GM21529 (cell line): Measurements from ENCODE around the gene TTC22.

ENCODE experiments used
- ATAC-seq: cut with Tn5 transposase; IDR thresholded peaks from one replicate; pipeline ENCODE4 v1.9.1; 2021; ENCODE audit not compliant: unreplicated experiment

Gene TTC22

DNA sequence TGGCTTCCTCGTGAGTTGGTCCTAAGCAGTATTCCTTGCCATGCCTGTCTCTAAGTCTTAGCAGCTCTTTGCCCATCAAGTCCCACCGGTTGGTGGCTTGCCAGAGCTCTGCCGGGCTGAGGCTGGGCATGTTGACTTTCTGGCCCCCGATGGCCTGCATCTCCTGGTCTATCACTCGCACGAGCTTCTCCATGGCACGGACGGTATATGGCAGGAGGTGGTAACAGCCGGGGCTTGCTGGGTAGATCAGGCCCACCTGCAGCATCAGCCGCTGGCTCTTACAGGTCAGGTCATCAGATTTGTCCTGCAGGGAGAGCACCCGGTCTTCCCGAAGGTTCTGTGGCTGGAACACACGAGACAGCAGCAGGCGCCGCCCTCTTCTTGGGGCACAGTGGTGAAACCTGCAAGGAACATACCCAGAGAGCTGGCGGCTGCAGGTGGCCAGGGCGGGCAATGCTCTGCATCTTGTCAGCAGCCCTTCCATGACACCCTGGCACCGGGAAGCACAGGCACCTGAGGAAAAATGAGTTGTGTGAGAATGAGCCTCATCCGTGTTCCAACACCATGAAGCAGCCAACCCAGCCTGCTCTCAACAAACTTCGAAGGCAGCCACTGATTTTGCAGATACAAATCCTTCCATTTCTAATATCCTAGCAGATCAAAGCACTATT, 42.3 kb downstream of the TTC22 start:
- ATAC-seq, result no peak

DNA sequence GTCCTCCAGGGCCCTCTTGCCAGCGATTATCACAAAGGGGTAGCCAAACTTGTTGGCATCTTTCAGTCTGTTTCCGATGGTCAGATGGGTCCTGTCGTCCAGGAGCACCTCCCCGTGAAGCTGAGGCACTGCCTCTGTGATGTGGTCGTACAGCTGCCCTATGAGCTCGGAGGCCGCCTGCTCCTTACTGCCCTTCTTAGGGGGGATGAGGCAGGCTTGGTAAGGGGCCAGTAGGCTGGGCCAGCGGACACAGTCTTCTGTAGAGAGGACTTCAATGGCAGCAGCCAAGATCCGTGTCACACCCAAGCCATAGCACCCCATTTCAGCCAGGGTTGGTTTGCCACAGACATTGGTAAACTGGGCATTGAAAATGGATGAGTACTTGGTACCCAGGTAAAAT, 43.3 kb downstream of the TTC22 start:
- ATAC-seq, result no peak

DNA sequence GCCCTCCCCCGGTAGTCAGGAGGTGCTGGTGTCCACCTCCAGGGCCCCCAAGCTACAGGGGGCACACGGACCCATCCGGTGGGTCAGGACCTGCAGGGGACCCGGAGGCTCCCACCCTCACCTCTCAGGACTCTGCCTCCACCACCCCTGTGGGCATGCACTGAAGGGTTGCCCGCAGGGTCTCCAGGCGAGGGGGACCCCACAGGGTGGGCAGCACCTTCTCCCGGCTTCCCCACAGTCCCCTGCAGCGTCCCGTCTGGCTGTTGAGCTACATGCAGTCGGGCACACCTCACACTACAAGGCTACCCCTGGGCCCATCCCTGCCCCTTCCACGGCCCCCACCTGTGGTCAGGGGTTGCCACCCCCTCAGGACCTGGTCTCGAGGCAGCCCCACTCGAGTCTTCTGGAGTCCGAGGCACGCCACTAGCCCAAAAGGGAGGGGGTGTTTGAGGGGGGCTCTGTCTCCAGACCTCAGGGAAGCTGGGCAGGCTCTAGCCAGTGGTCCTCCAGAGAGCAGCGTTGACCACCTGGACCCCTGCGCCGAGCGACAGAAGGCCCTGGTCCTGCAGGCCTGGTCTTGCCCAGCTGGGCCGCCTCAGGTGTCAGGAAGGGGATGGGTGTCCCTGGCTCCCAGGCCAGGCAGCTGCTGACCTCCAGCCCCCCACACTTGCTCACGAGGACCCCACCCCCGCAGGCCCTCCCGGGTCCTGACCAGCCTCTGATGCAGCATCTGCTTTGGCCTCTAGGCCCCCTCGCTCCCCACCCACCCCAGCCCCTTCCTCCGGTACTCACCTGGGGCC, 46.4 kb downstream of the TTC22 start:
- ATAC-seq, result no peak

DNA sequence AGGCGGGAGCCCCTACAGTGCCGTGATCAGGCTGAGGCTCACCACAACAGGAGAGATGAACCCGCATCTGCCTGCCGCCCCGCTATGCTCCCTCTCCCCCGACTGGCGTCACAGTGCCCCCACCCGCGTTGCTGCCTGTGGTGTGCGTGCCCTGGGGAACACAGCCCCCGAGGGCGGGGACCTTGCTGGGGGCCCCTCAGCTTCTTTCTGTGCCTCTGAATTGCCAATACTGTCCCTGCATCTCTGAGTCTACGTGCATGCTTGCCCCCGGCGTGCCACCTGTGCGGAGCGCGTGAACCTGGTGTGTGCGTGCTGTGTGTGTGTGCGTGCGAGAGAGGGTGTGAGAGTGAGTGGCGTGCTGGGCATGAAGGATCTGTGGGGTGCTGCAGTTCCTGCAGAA, 47.1 kb downstream of the TTC22 start:
- no peak for ATAC-seq

DNA sequence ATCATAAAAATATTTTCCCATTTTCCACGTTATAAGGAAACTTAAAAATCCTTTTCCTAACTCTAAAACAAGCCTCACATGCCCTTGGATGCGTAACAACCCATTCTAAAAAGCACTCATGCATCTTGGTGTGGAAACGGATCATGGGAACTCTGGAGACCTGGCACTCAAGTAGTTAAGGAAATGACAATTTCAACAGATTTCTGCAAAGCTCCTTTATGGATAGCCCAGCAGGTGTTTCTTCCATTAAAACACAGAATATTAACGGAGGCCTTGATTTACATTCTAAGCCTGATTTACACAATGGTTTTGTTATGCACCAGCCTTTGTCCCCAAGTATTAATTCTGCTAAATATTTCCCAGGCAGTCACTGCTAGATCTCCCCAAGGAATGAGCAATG, 49.7 kb downstream of the TTC22 start:
- ATAC-seq, result no peak

DNA sequence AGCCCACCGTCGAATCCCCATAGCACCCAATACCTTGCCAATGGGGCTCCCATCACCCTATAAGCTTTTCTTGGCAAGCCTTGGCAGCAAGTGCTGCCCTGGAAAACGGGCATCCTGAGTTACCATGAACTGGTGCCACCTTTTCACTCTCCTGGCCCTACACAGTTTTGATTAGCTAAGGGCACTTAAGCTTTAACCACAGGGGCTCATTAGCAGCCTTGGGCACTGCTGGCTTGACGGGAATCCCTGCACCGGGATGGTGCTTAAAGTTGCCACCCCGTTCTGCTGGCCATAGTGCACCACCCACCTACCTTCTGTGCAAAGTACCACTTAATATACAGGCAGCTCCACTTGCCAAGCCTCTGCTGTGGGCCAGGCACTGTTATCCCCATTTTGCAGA, 50.5 kb downstream of the TTC22 start:
- ATAC-seq, result no peak

DNA sequence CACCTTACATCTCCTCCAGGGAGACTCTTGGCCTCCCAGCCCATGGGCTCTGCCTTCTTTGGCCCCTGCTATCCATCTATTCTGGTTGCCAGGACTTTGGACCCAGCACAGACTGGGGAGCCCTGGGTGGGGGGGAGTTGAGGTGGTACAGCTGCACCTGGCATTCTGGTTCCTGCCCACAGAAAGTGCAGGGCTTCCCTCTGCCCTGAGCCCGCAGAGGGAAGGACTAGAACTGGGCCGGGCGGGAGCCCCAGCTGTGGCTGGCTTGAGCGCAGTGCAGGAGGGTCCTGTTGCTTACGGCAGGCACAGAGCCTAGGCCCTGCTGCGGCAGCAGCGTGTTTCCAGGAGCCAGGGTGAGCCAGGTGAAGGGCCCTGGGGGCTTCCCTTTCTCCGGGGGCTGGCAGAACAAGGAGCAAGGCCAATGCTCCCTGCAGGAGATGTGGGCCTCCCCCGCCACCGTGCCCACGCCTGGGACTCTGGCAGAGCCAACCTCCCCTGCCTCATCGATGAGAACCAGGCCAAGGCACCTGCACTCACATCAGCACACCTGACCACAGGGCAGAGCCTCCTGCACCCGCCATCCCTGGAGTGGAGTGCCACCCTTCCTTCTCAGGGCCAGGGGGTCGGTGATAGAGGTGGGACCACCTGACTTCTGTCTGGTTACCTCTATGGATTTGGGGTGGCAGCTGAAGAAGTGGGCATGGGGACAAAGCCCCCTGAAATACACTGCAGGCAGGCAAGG, 52.9 kb downstream of the TTC22 start:
- no peak for ATAC-seq

DNA sequence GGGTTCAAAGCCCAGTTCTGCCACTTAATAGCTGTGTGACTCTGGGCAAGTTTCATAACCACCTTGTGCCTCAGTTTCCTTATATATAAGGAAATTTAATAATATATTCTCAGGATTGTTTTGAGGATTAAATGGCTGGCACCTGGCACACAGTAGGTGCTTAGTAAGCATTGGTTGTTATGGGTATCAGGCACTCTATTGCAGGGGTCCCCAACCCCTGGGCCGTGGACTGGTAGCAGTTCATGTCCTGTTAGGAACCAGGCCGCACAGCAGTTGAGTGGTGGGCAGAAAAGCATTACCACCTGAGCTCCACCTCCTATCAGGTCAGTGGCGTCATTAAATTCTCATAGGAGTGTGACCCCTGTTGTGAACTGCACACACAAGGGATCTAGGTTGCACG, 55.3 kb downstream of the TTC22 start:
- no peak for ATAC-seq

DNA sequence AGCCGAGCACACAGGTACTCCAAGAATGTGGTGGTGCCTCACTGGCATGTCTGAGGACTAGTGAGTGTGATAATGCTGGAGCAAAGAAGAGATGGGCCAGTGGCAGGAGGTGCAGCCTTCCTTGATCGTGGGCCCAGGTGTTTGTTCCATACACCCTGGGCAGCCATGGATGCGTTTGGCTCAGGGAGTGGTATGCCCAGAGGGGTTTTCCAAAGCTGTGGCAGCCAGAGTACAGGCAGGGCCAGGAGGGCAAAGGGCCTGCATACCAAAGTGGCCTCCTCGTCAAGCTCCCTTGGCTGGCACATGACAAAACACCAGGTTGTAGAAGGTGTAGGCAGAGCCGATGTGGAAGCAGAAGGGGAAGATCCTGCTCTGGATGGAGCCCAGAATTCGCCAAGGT, 55.8 kb downstream of the TTC22 start:
- no peak for ATAC-seq

DNA sequence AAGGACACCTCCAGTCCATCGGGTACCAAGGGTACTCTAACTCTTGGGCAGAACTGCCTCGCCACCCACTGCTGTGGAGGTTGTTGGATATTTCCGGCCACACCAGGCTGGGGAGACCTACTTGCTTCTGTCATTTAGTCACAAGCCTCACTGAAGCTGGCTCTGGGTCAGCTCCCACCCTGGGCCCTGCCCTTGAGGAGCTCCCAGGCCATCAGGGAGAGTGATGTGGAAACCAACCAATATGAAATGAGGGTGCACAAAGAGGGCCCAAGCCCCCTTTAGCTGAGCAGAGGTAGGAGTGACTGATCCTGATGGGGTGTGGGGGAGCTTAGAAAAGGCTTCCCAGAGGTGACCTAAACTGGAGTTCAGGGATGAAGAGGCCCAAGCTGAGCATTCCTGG, 56.4 kb downstream of the TTC22 start:
- no peak for ATAC-seq

DNA sequence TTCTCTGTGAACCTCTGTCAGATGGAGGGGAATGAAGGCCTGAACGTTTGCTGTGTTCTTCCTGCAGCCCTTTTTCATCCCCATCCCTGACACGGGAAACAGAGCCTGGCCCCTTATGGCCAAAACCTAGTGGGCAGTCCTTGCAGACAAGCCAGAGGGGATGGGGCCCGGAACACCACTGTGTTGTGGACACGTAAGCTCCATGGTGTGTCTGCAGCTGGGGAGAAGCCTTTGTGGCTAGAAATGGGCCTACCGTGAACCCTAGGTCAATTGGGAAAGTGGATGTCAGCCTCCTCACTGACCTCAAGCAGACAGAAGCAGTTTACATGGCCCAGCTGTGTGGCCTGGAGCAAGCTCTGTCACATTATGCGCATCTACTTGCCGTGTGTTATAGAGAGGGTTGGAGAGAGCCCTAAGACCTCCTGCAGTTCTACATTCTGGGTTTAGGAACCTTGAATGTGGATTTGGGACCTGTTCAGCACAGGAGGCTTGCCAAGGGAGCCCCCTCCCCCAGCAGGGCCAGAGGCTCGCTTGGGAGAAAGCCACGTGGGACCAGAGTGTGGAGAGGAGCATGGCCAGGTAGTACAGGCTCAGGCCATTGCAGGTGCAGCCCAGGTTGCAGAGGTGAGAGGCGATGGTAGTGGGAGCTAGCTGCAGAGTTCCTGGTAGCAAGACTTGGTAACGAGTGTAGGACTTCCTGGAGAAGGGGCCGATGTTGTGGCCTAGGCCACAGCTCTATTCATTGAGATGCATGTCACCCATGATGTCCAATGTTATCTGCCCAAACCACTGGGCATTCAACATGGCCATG, 57.5 kb downstream of the TTC22 start:
- no peak for ATAC-seq

DNA sequence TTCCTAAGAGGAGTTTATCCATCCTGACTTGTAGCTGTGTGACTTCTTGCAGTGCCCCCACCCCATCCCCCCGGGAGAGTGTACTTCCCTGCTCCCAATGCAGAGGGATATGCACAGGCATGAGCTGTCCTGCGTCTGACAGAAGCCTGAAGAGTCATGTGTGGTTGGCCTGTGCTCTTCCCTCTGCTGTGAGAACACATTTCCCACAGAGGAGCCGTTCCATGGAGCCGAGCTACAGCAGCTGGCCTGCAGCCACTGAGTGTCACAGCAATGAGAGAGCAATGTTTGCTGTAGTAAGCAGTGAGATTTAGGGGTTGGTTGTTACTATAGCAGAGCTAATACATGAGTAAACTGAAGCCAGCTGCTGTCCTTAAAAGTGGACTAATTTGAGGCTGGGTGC, 58.8 kb downstream of the TTC22 start:
- no peak for ATAC-seq

DNA sequence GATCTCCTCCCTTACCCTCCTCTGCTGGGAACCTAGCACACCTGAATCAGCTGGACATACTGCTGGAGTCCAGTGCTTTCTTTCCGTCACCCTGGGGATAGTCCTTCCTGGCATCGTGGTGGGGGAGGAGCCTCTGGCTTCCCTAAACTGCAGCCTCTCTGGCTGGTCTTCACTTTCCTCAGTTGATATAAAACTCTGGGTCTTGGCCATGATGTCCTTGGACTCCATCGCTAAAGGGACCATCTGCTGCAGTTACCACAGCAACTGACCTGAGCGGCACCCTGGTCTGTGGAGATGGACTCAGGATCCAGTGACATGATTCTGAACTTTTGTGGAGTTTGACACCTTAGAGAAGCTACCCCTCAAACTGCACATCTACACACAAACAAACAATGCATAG, 59.6 kb downstream of the TTC22 start:
- no peak for ATAC-seq

DNA sequence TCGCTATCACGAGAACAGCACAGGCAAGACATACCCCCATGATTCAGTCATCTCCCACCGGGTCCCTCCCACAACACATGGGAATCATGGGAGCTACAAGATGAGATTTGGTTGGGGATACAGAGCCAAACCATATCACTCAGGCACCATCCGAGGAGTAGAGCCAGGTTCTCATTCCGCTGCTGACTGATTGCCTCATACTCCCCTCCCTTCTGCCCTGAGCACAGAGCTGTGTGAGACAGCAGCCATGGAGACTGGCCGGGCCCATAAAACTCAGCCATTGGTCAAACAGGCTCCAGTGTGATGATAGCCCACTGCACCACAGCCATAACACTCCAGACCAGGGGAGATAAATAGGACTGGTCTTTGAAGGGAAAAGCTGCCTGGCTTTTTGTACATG, 62.9 kb downstream of the TTC22 start:
- ATAC-seq, result no peak

DNA sequence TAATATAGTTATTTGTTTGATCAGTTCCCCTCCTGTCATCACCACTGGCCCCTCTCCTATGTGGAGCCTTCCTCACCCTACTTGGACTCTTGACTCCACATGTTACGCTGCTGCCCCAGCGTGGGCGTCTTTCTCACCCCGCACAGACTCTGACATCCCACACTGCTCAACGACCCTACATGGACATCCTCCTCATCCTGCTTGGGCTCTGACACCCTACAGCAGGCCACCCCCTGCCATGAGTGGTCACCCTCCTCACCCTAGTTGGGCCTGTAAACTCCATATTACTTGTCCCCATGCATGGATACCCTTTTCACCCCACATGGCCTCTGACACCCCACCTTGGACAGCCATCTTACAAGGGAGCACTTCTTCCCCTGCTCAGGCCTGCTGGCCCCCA, 64.4 kb downstream of the TTC22 start:
- no peak for ATAC-seq
